CD14-positive monocyte (primary cell): ENCODE measurements around the gene NEDD4L. TPM values are rescaled to one million over a fixed set of nuclear protein-coding genes. Genes with fewer than 3 reads are reported as not detected.

Source experiments
- DNase-seq, 3 donors: peaks; one replicate each; pipeline ENCODE4 v3.0.0-alpha.2; 2011 to 2022
- H2AFZ ChIP-seq: 2 replicates; pipeline ENCODE4 v1.6.0; 2012; ENCODE audit warnings: mild to moderate bottlenecking, low read depth, low read length, inconsistent platforms; ENCODE audit not compliant: insufficient read depth, poor library complexity, severe bottlenecking
- H3K27ac ChIP-seq, 2 donors: 1 replicate in 1 of 2; 2 replicates in 1 of 2; pipeline ENCODE4 v1.5.1; 2012 to 2013; ENCODE audit warnings: low read length in 2 of 2, control low read depth in 1 of 2, inconsistent platforms in 1 of 2, low read depth in 1 of 2, mild to moderate bottlenecking in 1 of 2
- H3K27me3 ChIP-seq, 2 donors: one replicate each; pipeline versions ENCODE4 v1.6.0 to v1.6.1; 2011 to 2013; ENCODE audit warnings: low read length in 2 of 2; ENCODE audit not compliant: control insufficient read depth in 2 of 2, insufficient read depth in 2 of 2
- H3K36me3 ChIP-seq, 2 donors: replicated peaks in 1 of 2; 1 replicate in 1 of 2; 2 replicates in 1 of 2; pipeline versions ENCODE4 v1.5.1 to v1.6.1; 2012 to 2013; ENCODE audit warnings: low read length in 2 of 2, control low read depth in 1 of 2, inconsistent platforms in 1 of 2, mild to moderate bottlenecking in 1 of 2; ENCODE audit not compliant: insufficient read depth in 2 of 2, control insufficient read depth in 1 of 2
- H3K4me1 ChIP-seq, 2 donors: 1 replicate in 1 of 2; 2 replicates in 1 of 2; pipeline versions ENCODE4 v1.5.1 to v1.6.1; 2012 to 2013; ENCODE audit warnings: low read length in 2 of 2, control low read depth in 1 of 2, inconsistent platforms in 1 of 2, mild to moderate bottlenecking in 1 of 2, moderate library complexity in 1 of 2; ENCODE audit not compliant: insufficient read depth in 2 of 2, control insufficient read depth in 1 of 2
- H3K4me2 ChIP-seq: replicated peaks from 2 replicates; pipeline ENCODE3; 2012; ENCODE audit warnings: low read length, moderate library complexity, mild to moderate bottlenecking; ENCODE audit not compliant: poor library complexity, severe bottlenecking; ENCODE audit errors: extremely low read depth
- H3K4me3 ChIP-seq, 3 experiments: fragments of 200-600 bp in 1 of 3; sonication (generic) in 1 of 3; replicated peaks in 1 of 3; 1 replicate in 2 of 3; 2 replicates in 1 of 3; pipeline ENCODE4 v1.5.1; 2011 to 2013; ENCODE audit warnings: low read length in 3 of 3, mild to moderate bottlenecking in 3 of 3, control low read depth in 2 of 3, low read depth in 2 of 3, inconsistent platforms in 1 of 3, moderate library complexity in 1 of 3
- H3K79me2 ChIP-seq: 2 replicates; pipeline ENCODE4 v1.6.0; 2012; ENCODE audit warnings: mild to moderate bottlenecking, control low read depth, inconsistent platforms, low read length, moderate library complexity; ENCODE audit not compliant: insufficient read depth
- H3K9ac ChIP-seq: 2 replicates; pipeline ENCODE4 v1.6.0; 2017; ENCODE audit warnings: low read length, mild to moderate bottlenecking; ENCODE audit not compliant: insufficient read depth, poor library complexity, severe bottlenecking
- H3K9me3 ChIP-seq, 2 donors: replicated peaks in 1 of 2; 1 replicate in 1 of 2; 2 replicates in 1 of 2; pipeline versions ENCODE4 v1.5.1 to v1.6.1; 2012 to 2013; ENCODE audit warnings: low read length in 2 of 2, control low read depth in 1 of 2; ENCODE audit not compliant: control insufficient read depth in 1 of 2, insufficient read depth in 1 of 2
- H4K20me1 ChIP-seq: 2 replicates; pipeline ENCODE4 v1.6.0; 2012; ENCODE audit warnings: mild to moderate bottlenecking, low read length, control low read depth, moderate library complexity; ENCODE audit not compliant: insufficient read depth
- H3K27ac Mint-ChIP-seq, 7 donors: one replicate each; pipeline ENCODE4 v1.8.0; 2020; ENCODE audit warnings: mild to moderate bottlenecking in 7 of 7, mixed read lengths in 7 of 7, moderate library complexity in 6 of 7, inconsistent platforms in 2 of 7
- H3K27me3 Mint-ChIP-seq, 3 donors: one replicate each; pipeline ENCODE4 v1.8.0; 2021 to 2022; ENCODE audit warnings: low read depth in 3 of 3, mild to moderate bottlenecking in 3 of 3, mixed read lengths in 3 of 3, moderate library complexity in 3 of 3, inconsistent platforms in 1 of 3
- H3K36me3 Mint-ChIP-seq, 2 donors: one replicate each; pipeline ENCODE4 v1.8.0; 2020; ENCODE audit warnings: mixed read lengths in 2 of 2, inconsistent platforms in 1 of 2, mild to moderate bottlenecking in 1 of 2
- H3K4me1 Mint-ChIP-seq: one replicate; pipeline ENCODE4 v1.8.0; 2020; ENCODE audit warnings: mild to moderate bottlenecking, mixed read lengths
- H3K4me3 Mint-ChIP-seq, 2 donors: one replicate each; pipeline ENCODE4 v1.8.0; 2020; ENCODE audit warnings: mild to moderate bottlenecking in 2 of 2, mixed read lengths in 2 of 2, moderate library complexity in 1 of 2
- H3K9me3 Mint-ChIP-seq, 7 donors: one replicate each; pipeline ENCODE4 v1.8.0; 2020 to 2022; ENCODE audit warnings: mixed read lengths in 7 of 7, mild to moderate bottlenecking in 6 of 7, moderate library complexity in 6 of 7, inconsistent platforms in 2 of 7
- WGBS: methylation state at CpG from one replicate; pipeline ENCODE4 v1.1.5; 2013; ENCODE audit warnings: missing lambda C conversion rate; ENCODE audit not compliant: insufficient coverage; 5-methylcytosine and 5-hydroxymethylcytosine counted together
- intact Hi-C, 2 donors: fragments of 100-400 bp; cut with micrococcal nuclease; formaldehyde crosslinking; loops; one replicate each; pipeline versions ENCODE4 v1.15.0 to v1.15.1; 2023
- polyA plus RNA-seq, 3 donors: library from polyadenylated mRNA; depleted of rRNA in 1 of 3; unstranded in 2 of 3; stranded (reverse) in 1 of 3; fragments of 300-500 nt in 2 of 3; fragments of >200 nt in 1 of 3; fragmentation: Illumina TruSeq in 2 of 3; gene quantifications; 1 replicate in 2 of 3; 2 replicates in 1 of 3; pipeline ENCODE4 v1.2.3, GENCODE V29; 2012 to 2021
- TF ChIP-seq, protein P1 (sequence below): fragments of 200-600 bp; IDR thresholded peaks from one replicate; pipeline ENCODE4 v1.8.0; 2022; ENCODE audit warnings: antibody characterized with exemption, mild to moderate bottlenecking

Gene NEDD4L
- polyA plus RNA-seq, 3 donors, result 2.5 to 5.2 (median 4.5) TPM

- H3K4me1 Mint-ChIP-seq, result peaks cover 14% of the 10 kb centered on the region
- peak overlapping the region in 1 of 7 donors; percentile 4 for H3K27ac Mint-ChIP-seq
- DNase-seq, result peak; percentile 15 to 25 (median 16)
- H3K4me1 ChIP-seq, result peaks cover 7 to 10% of the 10 kb centered on the region in 2 donors
- peak overlapping the region; percentile 25 to 66 (median 37) for H3K4me3 ChIP-seq
- H4K20me1 ChIP-seq, result no peaks in the 10 kb centered on the region
- no peaks in the 10 kb centered on the region for H3K79me2 ChIP-seq
- H3K27ac ChIP-seq, result no peak overlapping the region
- H3K36me3 ChIP-seq, result no peaks in the 10 kb centered on the region
- TF ChIP-seq, protein P1, sequence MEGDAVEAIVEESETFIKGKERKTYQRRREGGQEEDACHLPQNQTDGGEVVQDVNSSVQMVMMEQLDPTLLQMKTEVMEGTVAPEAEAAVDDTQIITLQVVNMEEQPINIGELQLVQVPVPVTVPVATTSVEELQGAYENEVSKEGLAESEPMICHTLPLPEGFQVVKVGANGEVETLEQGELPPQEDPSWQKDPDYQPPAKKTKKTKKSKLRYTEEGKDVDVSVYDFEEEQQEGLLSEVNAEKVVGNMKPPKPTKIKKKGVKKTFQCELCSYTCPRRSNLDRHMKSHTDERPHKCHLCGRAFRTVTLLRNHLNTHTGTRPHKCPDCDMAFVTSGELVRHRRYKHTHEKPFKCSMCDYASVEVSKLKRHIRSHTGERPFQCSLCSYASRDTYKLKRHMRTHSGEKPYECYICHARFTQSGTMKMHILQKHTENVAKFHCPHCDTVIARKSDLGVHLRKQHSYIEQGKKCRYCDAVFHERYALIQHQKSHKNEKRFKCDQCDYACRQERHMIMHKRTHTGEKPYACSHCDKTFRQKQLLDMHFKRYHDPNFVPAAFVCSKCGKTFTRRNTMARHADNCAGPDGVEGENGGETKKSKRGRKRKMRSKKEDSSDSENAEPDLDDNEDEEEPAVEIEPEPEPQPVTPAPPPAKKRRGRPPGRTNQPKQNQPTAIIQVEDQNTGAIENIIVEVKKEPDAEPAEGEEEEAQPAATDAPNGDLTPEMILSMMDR, result no peak
- intact Hi-C loops, result no loop called here
- peak overlapping the region; percentile 79 for H2AFZ ChIP-seq
- peak overlapping the region; percentile 42 for H3K9ac ChIP-seq
- peak overlapping the region; percentile 77 for H3K4me2 ChIP-seq
- 1% methylated on average over 20 of the region's 25 CpGs for WGBS
- H3K36me3 Mint-ChIP-seq, result no peaks in the 10 kb centered on the region
- peak overlapping the region; percentile 68 to 91 for H3K4me3 Mint-ChIP-seq
- H3K9me3 Mint-ChIP-seq, result peaks cover 0 to 2% (median 0%) of the 10 kb centered on the region in 7 donors
- H3K27me3 Mint-ChIP-seq, result peaks cover 17 to 58% (median 36%) of the 10 kb centered on the region in 3 donors
- no peaks in the 10 kb centered on the region for H3K9me3 ChIP-seq
- peaks cover 18 to 40% of the 10 kb centered on the region in 2 donors for H3K27me3 ChIP-seq
Measured at GRCh38 chr18:58195278-58195765, 151.3 kb downstream of the NEDD4L start.

- TF ChIP-seq, protein P1, result no peak
- H3K4me2 ChIP-seq, result no peak overlapping the region
- no CpG with 5 or more reads among the region's 3 CpGs for WGBS
- H3K36me3 Mint-ChIP-seq, result no peaks in the 10 kb centered on the region
- H3K27ac ChIP-seq, result no peak overlapping the region
- H3K27ac Mint-ChIP-seq, result no peak overlapping the region
- peaks cover 14% of the 10 kb centered on the region for H3K4me1 Mint-ChIP-seq
- H3K27me3 Mint-ChIP-seq, result peaks cover 23 to 56% (median 34%) of the 10 kb centered on the region in 3 donors
- H3K4me3 Mint-ChIP-seq, result peak overlapping the region in 1 of 2 donors; percentile 91
- intact Hi-C loops, result no loop called here
- no peak overlapping the region for H3K4me3 ChIP-seq
- H3K36me3 ChIP-seq, result no peaks in the 10 kb centered on the region
- H3K27me3 ChIP-seq, result peaks cover 18 to 34% of the 10 kb centered on the region in 2 donors
- H4K20me1 ChIP-seq, result no peaks in the 10 kb centered on the region
- peaks cover 7 to 10% of the 10 kb centered on the region in 2 donors for H3K4me1 ChIP-seq
- H3K9me3 ChIP-seq, result no peaks in the 10 kb centered on the region
- peaks cover 0 to 2% (median 0%) of the 10 kb centered on the region in 7 donors for H3K9me3 Mint-ChIP-seq
- H3K9ac ChIP-seq, result no peak overlapping the region
- no peak overlapping the region for H2AFZ ChIP-seq
- no peaks in the 10 kb centered on the region for H3K79me2 ChIP-seq
- DNase-seq, result no peak
Measured at GRCh38 chr18:58196164-58196563, 152.1 kb downstream of the NEDD4L start.
